AG04450 (cell line): ENCODE measurements around the gene ZNF283. TPM values are rescaled to one million over a fixed set of nuclear protein-coding genes. Genes with fewer than 3 reads are reported as not detected.
"Not testable (repeated sequence)": the region's sequence is repeated elsewhere in the genome, so short reads cannot be mapped to it uniquely, and the experiment has no call there.

Experiments used
- CTCF ChIA-PET: fragments of 300-600, 350-600 bp; formaldehyde crosslinking; extraction: SDS; loops from one replicate; lab custom pipeline; 2022; ENCODE audit warnings: antibody characterized with exemption, inconsistent platforms; lab: Charles Lee
- POLR2A ChIA-PET: fragments of 350-600 bp; formaldehyde crosslinking; extraction: SDS; loops from one replicate; lab custom pipeline; 2021; ENCODE audit warnings: antibody characterized with exemption, inconsistent platforms; lab: Yijun Ruan, JAX
- DNase-seq: peaks from one replicate; pipeline ENCODE4 v3.0.0-alpha.2; 2011; ENCODE audit warnings: low read depth, low spot score
- H3K27ac ChIP-seq: one replicate; pipeline ENCODE4 v1.5.1; 2012; ENCODE audit warnings: low read depth, low read length, control low read depth
- H3K27me3 ChIP-seq: one replicate; pipeline ENCODE4 v1.6.0; 2012; ENCODE audit warnings: low read length; ENCODE audit not compliant: control insufficient read depth, insufficient read depth
- H3K4me3 ChIP-seq: 2 replicates; pipeline ENCODE4 v1.5.1; 2011; ENCODE audit warnings: mild to moderate bottlenecking, low read depth, low read length, control low read depth
- H3K9me3 ChIP-seq: 2 replicates; pipeline ENCODE4 v1.5.1; 2012; ENCODE audit warnings: low read length; ENCODE audit not compliant: control insufficient read depth, insufficient read depth
- CTCF ChIP-seq: IDR thresholded peaks from 2 replicates; pipeline ENCODE4 v1.5.1; 2011; ENCODE audit warnings: low read depth, low read length, control low read depth, inconsistent platforms
- polyA plus RNA-seq: library from polyadenylated mRNA; depleted of rRNA; stranded (reverse); fragments of >200 nt; gene quantifications from 2 replicates; pipeline ENCODE4 v1.2.3, GENCODE V29; 2011

ZNF283 gene
- polyA plus RNA-seq, 1 experiment, result 7.9 TPM

- POLR2A ChIA-PET, result no interaction called here
- no peak for TF ChIP-seq CTCF
- Histone ChIP-seq H3K9me3 (peaks cover 22% of the 10 kb centered on the region), H3K4me3 (no peak overlapping the region), H3K27ac (no peak overlapping the region), H3K27me3 (no peaks in the 10 kb centered on the region)
- no peak for DNase-seq
- CTCF ChIA-PET, result no interaction called here
Observed at GRCh38 chr19:43847884-43848283, 20.8 kb downstream of the ZNF283 start.

GRCh38 chr19:43848821-43849220 is 21.7 kb downstream of the ZNF283 start:
- TF ChIP-seq CTCF, result no peak
- Histone ChIP-seq H3K4me3 (no peak overlapping the region), H3K9me3 (peaks cover 28% of the 10 kb centered on the region), H3K27me3 (no peaks in the 10 kb centered on the region), H3K27ac (no peak overlapping the region)
- ChIA-PET POLR2A (no interaction called here), CTCF (no interaction called here)
- DNase-seq, result no peak

- Histone ChIP-seq H3K4me3 (no peak overlapping the region), H3K9me3 (peaks cover 28% of the 10 kb centered on the region), H3K27me3 (no peaks in the 10 kb centered on the region), H3K27ac (no peak overlapping the region)
- no peak for TF ChIP-seq CTCF
- ChIA-PET CTCF (no interaction called here), POLR2A (no interaction called here)
- DNase-seq, result no peak
Observed at GRCh38 chr19:43858174-43858573, 31.1 kb downstream of the ZNF283 start.

GRCh38 chr19:43866923-43867322 is 39.8 kb downstream of the ZNF283 start:
- H3K4me3 ChIP-seq, CTCF ChIA-PET, POLR2A ChIA-PET, H3K27me3 ChIP-seq, DNase-seq, H3K27ac ChIP-seq: not testable (repeated sequence)
- H3K9me3 ChIP-seq, result peaks cover 22% of the 10 kb centered on the region

- ChIA-PET POLR2A (no interaction called here), CTCF (no interaction called here)
- no peak overlapping the region for H3K27ac ChIP-seq
- H3K27me3 ChIP-seq, result no peaks in the 10 kb centered on the region
- no peak overlapping the region for H3K4me3 ChIP-seq
- DNase-seq, result no peak
- H3K9me3 ChIP-seq, result peaks cover 15% of the 10 kb centered on the region
- no peak for TF ChIP-seq CTCF
Observed at GRCh38 chr19:43872547-43873336, 45.6 kb downstream of the ZNF283 start.
